DND-41 (cell line): ENCODE results near the gene MFSD2B.

Experiments used
- CTCF ChIP-seq: IDR thresholded peaks from 2 replicates; pipeline ENCODE4 v1.5.1; 2012; ENCODE audit warnings: borderline replicate concordance, low read length, moderate library complexity, mild to moderate bottlenecking; ENCODE audit not compliant: poor library complexity, severe bottlenecking; ENCODE audit errors: extremely low read depth
- EZH2 ChIP-seq: IDR thresholded peaks from 3 replicates; pipeline ENCODE4 v1.6.1; 2012; ENCODE audit warnings: borderline replicate concordance, low read depth, mild to moderate bottlenecking, moderate library complexity, low read length, inconsistent platforms; ENCODE audit not compliant: severe bottlenecking

- no peak for TF ChIP-seq CTCF
- no peak for TF ChIP-seq EZH2
These were observed 42.0 kb upstream of the MFSD2B start for GRCh38 chr2:23967846-23968245.
